ENCODE data around the gene NOC2L. TPM values are rescaled to one million over a fixed set of nuclear protein-coding genes. Genes with fewer than 3 reads are reported as not detected.

Gene NOC2L
- total RNA-seq, 1 experiment from 2014 or later: 223 TPM

GRCh38 chr1:929712-930632, 29.1 kb downstream of the NOC2L start:
- no peak for DNase-seq (ENCODE audit: low spot score)

- no peak for DNase-seq (ENCODE audit: low spot score)
Measured at GRCh38 chr1:928825-929661, 30.0 kb downstream of the NOC2L start.

GRCh38 chr1:927748-928147, 31.3 kb downstream of the NOC2L start:
- DNase-seq (ENCODE audit: low spot score): no peak

- no peak for DNase-seq (ENCODE audit: low spot score)
Measured at GRCh38 chr1:927234-927633, 31.8 kb downstream of the NOC2L start.

- no peak for DNase-seq (ENCODE audit: low spot score)
Measured at GRCh38 chr1:925561-926421, 33.3 kb downstream of the NOC2L start.

GRCh38 chr1:924656-925560, 34.1 kb downstream of the NOC2L start:
- no peak for DNase-seq (ENCODE audit: low spot score)

GRCh38 chr1:923991-924655, 34.9 kb downstream of the NOC2L start:
- no peak for DNase-seq (ENCODE audit: low spot score)

- peak; percentile 75 for DNase-seq (ENCODE audit: low spot score)
Measured at GRCh38 chr1:923131-923990, 35.7 kb downstream of the NOC2L start, which contains the start of gene SAMD11. SAMD11 (plus strand) TSS chr1:923923; CDS start chr1:924432, 509 bp downstream.

- peak; percentile 66 for DNase-seq (ENCODE audit: low spot score)
Measured at GRCh38 chr1:921011-921837, 37.8 kb downstream of the NOC2L start.

- DNase-seq (ENCODE audit: low spot score): no peak
Measured at GRCh38 chr1:920521-920920, 38.5 kb downstream of the NOC2L start.

GRCh38 chr1:920010-920409, 39.0 kb downstream of the NOC2L start:
- no peak for DNase-seq (ENCODE audit: low spot score)

- no peak for DNase-seq (ENCODE audit: low spot score)
Measured at GRCh38 chr1:919271-919872, 39.7 kb downstream of the NOC2L start.

GRCh38 chr1:918843-919242, 40.2 kb downstream of the NOC2L start:
- no peak for DNase-seq (ENCODE audit: low spot score)

GRCh38 chr1:918353-918752, 40.7 kb downstream of the NOC2L start:
- no peak for DNase-seq (ENCODE audit: low spot score)

GRCh38 chr1:917466-918091, 41.5 kb downstream of the NOC2L start:
- no peak for DNase-seq (ENCODE audit: low spot score)

- DNase-seq (ENCODE audit: low spot score): no peak
Measured at GRCh38 chr1:917076-917459, 42.0 kb downstream of the NOC2L start.

All from HT-29 (cell line).